Colonic mucosa (tissue), 4 donors: Measurements from ENCODE around the gene PLXNA2. TPM values are rescaled to one million over a fixed set of nuclear protein-coding genes. Genes with fewer than 3 reads are reported as not detected.

Experiments
- DNase-seq: peaks from one replicate; pipeline ENCODE4 v3.0.0-alpha.2; 2020
- H3K27ac ChIP-seq: fragments of 200-600 bp; one replicate; pipeline ENCODE4 v1.8.0; 2021
- H3K27me3 ChIP-seq: fragments of 200-600 bp; one replicate; pipeline ENCODE4 v1.8.0; 2021
- H3K36me3 ChIP-seq: fragments of 200-600 bp; one replicate; pipeline ENCODE4 v1.8.0; 2021
- H3K4me1 ChIP-seq: fragments of 200-600 bp; one replicate; pipeline ENCODE4 v1.8.0; 2021; ENCODE audit warnings: mild to moderate bottlenecking
- H3K4me3 ChIP-seq: fragments of 200-600 bp; one replicate; pipeline ENCODE4 v1.8.0; 2021
- H3K9ac ChIP-seq, 2 donors: one replicate each; pipeline ENCODE4 v1.7.0; 2013; ENCODE audit warnings: control low read depth in 2 of 2, low read depth in 2 of 2, low read length in 2 of 2
- H3K9me3 ChIP-seq: fragments of 200-600 bp; one replicate; pipeline ENCODE4 v1.8.0; 2021
- intact Hi-C: fragments of 100-400 bp; cut with DNase I; formaldehyde crosslinking; loops from one replicate; pipeline ENCODE4 v1.14.1; 2022
- total RNA-seq, 2 donors: library from RNA; stranded (reverse); fragmentation: NEBNext Ultra II Directional in 1 of 2; extraction: Animal tissue kit (Norgen Biotek cat#: 25700) in 1 of 2; gene quantifications; one replicate each; pipeline ENCODE4 v1.2.1, GENCODE V29; 2021
- TF ChIP-seq, protein P1 (sequence below): fragments of 200-600 bp; IDR thresholded peaks from one replicate; pipeline ENCODE4 v1.8.0; 2022; ENCODE audit warnings: antibody characterized with exemption, mild to moderate bottlenecking
- donor health status: healthy.
- donor health status: DM: no; HTN: no; CAD: no.
- donor health status: DM: no; HTN: no; CAD: no.

Gene PLXNA2
- total RNA-seq, 2 donors from 2014 or later = 46.1 to 81.6 TPM

DNA sequence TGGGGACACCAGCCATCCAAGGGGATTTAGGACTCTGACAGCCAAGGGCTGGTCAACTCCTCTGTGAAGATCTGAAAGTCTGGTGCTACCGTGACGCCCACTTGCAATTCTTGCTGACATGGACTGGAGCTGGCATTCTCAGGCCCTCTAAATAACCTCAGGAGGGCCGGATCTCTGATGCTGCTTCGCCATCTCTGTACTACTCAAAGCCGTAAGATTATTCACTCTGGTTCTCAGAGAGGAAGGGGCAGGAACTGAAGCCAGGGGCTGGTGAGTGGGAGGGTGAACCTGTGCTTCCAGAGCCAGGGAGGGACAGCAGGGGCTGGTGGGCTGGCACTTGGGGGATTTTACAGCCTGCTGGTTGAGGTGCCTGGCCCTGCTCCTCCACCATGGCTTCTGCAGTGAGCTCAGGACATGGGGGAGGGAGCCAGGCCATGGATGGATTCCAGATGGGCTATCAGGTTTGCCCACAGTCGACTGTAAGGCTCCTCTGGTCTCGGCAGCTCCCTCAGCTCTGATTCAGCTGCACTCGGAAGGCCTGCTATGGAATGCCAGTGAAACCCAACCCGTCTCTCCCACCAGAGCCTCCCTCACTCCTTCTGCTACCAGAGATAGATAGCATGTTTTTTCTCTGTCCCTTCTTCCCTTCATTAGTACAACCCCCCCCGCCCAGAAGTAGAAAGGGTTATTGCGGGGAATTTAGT, 84.5 kb downstream of the PLXNA2 start:
- H3K9ac ChIP-seq = no peak overlapping the region
- H3K36me3 ChIP-seq = no peaks in the 10 kb centered on the region
- no peak overlapping the region for H3K4me3 ChIP-seq
- H3K27ac ChIP-seq = no peak overlapping the region
- TF ChIP-seq, protein P1, sequence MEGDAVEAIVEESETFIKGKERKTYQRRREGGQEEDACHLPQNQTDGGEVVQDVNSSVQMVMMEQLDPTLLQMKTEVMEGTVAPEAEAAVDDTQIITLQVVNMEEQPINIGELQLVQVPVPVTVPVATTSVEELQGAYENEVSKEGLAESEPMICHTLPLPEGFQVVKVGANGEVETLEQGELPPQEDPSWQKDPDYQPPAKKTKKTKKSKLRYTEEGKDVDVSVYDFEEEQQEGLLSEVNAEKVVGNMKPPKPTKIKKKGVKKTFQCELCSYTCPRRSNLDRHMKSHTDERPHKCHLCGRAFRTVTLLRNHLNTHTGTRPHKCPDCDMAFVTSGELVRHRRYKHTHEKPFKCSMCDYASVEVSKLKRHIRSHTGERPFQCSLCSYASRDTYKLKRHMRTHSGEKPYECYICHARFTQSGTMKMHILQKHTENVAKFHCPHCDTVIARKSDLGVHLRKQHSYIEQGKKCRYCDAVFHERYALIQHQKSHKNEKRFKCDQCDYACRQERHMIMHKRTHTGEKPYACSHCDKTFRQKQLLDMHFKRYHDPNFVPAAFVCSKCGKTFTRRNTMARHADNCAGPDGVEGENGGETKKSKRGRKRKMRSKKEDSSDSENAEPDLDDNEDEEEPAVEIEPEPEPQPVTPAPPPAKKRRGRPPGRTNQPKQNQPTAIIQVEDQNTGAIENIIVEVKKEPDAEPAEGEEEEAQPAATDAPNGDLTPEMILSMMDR = no peak
- no peak for DNase-seq
- H3K9me3 ChIP-seq = no peaks in the 10 kb centered on the region
- H3K27me3 ChIP-seq = no peaks in the 10 kb centered on the region
- H3K4me1 ChIP-seq = peaks cover 13% of the 10 kb centered on the region
- intact Hi-C loops = no loop called here

DNA sequence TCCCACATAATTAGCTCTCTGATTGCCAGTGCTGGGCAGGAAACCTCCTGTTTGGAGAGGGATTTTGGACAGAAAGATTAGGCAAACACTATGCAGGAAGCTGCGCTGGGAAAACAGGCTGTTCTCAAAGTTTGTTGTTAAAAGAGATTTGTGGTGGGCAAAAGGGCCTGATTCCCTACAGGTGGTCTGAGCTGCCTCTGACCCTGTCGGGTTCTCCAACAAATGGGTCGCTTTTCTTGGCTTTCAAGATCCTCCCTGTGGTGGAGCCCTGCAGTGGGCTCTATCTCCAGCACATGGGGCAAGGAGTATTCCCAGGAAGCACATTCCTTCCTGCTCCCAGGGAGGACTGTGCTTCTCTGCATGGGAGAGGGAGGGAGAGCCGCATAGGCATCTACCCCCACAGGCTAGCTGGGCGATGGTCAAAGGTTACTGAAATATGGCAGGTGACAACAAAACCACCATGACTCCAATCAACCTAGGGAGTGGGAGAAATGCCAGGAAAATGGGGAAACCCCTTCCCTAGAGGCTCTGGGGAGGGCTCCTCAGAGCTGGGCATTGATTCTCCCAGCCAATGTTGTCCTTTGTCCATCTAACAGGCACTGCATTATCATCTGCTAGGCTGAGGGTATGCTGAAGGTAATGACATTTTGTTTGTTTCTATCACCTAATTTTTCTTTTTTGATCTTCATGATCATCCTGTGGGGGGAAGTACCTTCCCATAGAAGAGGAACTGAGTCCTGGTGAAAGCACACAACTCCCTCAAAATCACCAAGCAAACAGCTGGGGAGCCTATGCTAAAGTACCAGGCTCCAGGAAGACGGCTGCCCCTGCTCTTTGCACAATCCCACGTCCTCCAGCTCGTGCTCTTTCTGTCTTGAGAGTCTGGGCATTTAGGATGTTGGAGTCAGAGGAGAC, 85.3 kb downstream of the PLXNA2 start:
- Histone ChIP-seq H3K9me3 (no peaks in the 10 kb centered on the region), H3K36me3 (no peaks in the 10 kb centered on the region), H3K9ac (peak overlapping the region in 1 of 2 donors; percentile 41), H3K27me3 (no peaks in the 10 kb centered on the region), H3K4me1 (peaks cover 12% of the 10 kb centered on the region), H3K4me3 (no peak overlapping the region), H3K27ac (peak overlapping the region; percentile 43)
- intact Hi-C loops = no loop called here
- peak; percentile 66 for DNase-seq
- TF ChIP-seq, protein P1 = no peak

DNA sequence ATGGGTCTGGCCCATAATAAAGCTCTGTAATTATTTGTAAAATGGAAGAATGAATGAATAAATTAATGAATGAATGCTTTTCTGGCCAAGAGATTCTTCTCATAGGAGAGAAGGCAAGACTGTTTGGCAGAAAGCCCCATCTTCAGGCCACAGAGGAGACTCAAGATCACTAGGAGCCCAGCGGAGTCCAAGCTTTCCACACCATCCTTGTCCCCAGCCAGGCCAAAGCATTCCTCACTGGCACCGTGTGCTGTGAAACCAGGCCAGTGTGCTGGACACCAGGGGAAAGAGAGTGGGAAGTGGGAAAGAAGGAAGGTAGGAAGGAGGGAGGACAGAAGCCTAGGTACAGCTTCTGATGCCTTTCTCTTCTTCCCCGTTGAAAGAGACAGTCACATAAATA, 86.4 kb downstream of the PLXNA2 start:
- TF ChIP-seq, protein P1 = no peak
- Histone ChIP-seq H3K9me3 (no peaks in the 10 kb centered on the region), H3K4me1 (peaks cover 4% of the 10 kb centered on the region), H3K27me3 (no peaks in the 10 kb centered on the region), H3K4me3 (no peak overlapping the region), H3K36me3 (no peaks in the 10 kb centered on the region), H3K9ac (no peak overlapping the region), H3K27ac (no peak overlapping the region)
- intact Hi-C loops = no loop called here
- DNase-seq = no peak

DNA sequence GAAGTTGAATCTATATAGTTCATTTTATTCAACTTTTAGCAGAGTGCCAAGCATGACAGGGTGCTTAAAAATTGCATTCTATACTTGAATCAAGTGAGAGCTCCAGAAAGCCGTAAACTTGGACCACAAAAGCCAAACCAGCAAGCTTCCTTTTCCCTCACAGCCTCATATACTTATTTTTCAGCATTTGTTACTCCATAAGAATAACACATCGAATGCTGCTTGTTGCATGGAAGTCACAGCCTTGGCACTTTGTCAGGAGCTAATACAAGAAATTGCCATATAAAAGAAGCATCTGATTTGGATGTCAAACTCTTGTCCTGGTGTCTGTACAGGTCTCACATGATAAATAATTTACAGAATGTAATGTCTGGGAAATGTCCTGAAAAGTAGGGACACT, 87.4 kb downstream of the PLXNA2 start:
- DNase-seq = no peak
- no peaks in the 10 kb centered on the region for H3K27me3 ChIP-seq
- peaks cover 10% of the 10 kb centered on the region for H3K4me1 ChIP-seq
- H3K36me3 ChIP-seq = no peaks in the 10 kb centered on the region
- H3K9me3 ChIP-seq = no peaks in the 10 kb centered on the region
- intact Hi-C loops = no loop called here
- H3K27ac ChIP-seq = no peak overlapping the region
- TF ChIP-seq, protein P1 = no peak
- H3K9ac ChIP-seq = no peak overlapping the region
- H3K4me3 ChIP-seq = no peak overlapping the region

DNA sequence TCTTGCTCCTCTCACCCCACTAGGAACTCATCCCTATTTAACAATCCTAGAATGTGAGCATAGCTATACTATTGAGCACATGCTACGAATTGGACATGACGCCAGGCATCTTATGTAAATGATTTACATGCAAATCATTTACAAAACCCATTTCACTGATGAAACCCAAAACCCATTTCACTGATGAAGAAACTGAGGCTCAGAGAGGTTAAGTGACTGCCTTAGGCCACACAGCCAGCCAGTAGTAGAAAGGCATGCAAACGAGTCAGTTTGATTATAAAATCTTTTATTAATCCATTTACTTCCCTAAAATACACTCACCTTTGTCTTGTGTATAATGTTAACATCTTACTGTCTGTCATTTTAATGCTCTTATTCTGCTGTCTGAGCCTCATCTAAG, 87.9 kb downstream of the PLXNA2 start:
- intact Hi-C loops = no loop called here
- Histone ChIP-seq H3K27me3 (no peaks in the 10 kb centered on the region), H3K4me3 (no peak overlapping the region), H3K9ac (no peak overlapping the region), H3K9me3 (no peaks in the 10 kb centered on the region), H3K36me3 (no peaks in the 10 kb centered on the region), H3K4me1 (peaks cover 10% of the 10 kb centered on the region), H3K27ac (no peak overlapping the region)
- TF ChIP-seq, protein P1 = no peak
- no peak for DNase-seq
